ENCODE results near the gene AIPL1.

AIPL1 gene

DNA sequence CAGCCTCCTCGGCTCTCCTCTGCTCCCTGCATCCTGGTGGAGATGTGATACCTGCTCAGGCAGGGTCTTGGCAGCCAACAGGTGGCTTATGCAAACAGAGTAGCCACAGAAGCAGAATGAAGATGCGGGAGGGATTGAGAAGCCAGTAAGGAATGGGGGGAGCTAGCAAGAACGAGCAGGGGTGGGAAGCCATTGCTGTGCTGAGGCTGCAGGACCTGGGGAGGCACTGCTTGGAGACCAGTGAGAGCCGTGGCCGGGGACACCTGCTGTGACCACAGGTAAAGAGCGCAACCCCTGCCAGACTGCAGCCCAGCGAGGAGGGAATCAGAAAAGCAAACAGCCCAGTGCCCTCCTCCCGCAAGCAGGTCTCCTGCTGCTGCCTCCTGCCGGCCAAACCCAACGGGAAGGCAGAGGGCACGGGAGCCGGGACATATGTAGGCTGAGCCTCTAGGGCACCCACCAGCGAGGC, 14.7 kb downstream of the AIPL1 start:
- DNase-seq (ENCODE audit: low read depth, low spot score) = no peak

DNA sequence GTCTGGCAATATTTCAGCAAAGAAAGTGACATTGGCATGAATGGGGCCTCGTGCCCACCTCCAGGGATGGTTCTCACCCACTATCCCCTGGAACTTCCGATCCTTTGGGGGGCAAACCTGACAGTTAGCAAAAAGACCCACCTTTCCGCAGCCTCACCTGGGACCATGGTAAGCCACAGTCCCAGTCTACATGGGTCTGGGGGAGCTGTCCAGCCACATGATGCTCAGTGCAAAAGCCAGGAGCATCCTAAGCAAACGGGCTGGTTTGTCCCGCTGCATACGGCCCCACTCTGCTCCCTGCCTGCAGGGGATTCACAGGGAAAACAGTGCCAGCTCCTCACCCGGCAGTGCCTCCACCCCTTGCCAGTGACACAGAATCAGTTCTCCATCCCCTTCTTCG, 19.3 kb downstream of the AIPL1 start:
- DNase-seq (ENCODE audit: low read depth, low spot score) = no peak

DNA sequence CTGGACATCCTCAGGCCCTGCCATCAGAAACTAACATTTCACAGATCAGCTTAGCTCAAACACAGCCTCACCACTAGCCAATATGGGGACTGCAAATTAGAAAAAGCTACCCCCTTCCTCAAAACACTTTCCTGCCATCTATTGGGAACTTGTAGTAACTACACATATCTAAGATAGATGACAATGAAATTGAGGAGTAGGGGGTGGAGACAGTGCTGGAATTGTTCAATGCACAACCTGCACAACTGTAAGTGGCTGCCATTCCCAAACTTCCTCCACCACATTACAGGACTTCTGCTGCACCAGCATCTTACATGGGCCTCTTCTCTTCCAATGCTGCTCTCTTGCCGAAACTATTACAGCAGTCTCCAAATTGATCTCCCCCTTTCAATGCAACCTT, 21.9 kb downstream of the AIPL1 start:
- no peak for DNase-seq (ENCODE audit: low read depth, low spot score)

DNA sequence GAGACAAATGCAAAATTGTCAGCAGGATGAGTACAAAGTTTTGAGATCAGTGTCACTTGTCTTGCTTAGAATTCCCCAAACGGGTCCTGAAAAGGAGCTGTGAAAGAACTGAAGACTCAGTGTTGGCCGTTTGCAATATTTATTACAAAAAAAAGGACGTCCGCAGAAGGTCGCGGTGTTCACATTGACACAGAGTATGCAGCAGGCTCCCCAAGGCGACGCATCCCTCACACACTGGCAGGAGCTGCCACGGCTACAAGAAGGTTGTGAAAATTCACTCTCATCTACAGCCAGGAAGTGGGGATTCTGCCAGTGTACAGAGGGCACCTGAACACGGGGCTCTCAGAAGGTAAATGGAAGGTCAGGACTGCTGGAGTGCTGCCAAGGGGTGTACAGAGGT, 26.2 kb downstream of the AIPL1 start:
- no peak for DNase-seq (ENCODE audit: low read depth, low spot score)

DNA sequence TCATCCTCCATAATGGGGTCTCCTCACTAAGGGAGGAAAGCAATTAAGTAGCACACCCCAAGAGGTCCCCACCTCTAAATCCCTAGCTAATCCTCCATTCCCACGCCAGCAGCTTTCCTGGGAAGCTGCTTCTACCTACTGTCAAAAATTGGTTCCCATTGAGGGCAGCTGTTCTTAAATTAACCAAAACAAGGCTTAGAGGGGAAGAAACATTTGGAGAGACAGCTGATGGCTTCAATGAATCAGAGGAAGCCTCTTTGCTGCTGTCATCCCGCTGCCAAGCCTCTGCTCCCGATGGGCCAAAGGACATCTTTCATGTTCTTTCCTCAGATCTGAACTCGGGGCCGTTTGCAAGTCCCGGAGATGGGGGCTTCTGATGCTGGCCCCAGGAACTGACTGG, 26.6 kb downstream of the AIPL1 start:
- no peak for DNase-seq (ENCODE audit: low read depth, low spot score)

DNA sequence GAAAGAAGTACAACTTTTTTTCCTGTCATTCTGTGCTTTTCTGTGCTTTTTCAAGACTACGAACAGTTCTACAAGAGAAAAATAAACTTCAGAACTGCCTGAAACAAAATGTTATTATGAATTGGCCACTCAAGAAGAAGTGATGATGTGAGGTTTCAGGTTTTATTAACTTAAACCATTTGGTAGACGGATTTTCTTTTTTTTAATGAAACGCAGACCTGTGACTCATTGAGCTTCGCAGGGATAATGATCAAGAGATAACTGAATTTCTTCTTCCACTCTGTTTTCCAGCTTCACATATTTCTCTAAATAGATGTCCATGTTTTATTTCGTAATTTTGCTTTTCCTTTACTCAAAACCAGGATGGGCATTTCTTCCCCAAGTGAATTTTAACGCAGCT, 32.7 kb downstream of the AIPL1 start:
- DNase-seq (ENCODE audit: low read depth, low spot score) = no peak

DNA sequence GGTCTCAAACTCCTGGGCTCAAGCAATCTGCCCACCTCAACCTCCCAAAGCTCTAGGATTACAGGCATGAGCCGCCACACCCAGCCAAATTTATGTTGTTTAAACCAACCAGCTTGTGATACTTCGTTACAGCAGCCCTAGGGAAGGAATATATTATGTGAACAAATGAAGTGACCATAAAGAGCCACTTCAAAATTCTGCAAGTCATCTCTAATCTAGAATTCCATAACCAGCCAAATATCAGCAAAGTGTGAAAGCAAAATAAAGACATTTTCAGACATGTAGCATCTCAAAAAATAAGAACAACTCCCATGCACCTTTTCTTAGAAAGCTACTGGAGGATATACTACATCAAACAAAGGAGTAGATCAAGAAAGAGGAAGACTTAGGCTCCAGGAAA, 36.0 kb downstream of the AIPL1 start:
- no peak for DNase-seq (ENCODE audit: low read depth, low spot score)

DNA sequence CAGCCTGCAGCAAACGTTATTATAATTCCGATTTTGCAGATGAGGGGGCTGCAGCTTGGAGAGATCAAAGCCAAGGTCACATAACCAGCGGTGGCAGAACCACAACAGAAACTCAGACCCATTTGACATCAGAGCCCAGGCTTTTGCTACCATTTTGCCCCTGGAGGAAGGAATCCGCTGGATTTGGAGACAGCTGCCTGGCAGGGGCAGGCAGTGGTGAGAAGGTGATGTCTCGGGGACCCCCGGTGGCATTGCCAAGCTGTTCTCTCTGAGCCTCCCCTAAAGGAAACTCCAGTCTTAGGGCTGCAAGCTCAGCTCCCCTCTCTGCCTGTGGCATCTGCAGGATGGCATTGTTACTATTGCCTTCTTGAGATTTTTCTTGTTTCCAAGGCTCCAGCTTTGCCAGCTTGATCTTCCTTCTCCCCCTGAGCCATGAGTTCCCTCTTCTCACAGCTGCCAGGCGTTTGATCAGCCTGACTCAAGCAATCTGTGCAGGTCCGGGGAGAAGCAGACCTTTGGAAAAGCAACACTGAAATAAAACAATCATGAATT, 40.8 kb downstream of the AIPL1 start:
- DNase-seq (ENCODE audit: low read depth, low spot score) = no peak

DNA sequence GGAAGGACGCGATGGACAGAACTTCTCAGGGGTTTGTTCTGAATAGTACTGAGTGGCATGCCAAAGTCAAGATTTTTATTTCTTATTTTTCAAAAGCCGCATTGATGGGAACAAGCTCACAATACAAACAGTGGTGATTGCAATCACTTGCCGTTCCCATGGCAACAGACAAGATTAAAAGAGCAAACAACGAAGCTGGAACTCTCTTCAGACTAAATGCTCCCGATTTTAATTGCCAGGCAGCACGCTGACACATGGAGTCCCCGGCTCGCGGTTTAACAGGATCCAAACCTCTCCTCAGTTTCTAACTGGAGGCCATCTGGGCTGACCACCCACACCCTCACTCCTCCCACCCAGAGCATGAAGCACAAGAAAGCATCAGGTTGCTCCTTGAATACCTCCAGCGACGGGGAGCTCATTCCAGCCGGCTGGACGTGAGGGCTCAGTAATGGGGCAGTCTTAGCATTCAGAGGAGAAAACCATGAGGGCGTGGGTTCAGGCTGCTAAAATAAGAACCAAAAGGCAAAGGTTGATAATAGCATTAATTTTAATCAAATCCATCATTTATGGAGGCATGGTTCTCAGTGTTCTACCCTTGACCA, 41.5 kb downstream of the AIPL1 start:
- DNase-seq (ENCODE audit: low read depth, low spot score) = no peak

DNA sequence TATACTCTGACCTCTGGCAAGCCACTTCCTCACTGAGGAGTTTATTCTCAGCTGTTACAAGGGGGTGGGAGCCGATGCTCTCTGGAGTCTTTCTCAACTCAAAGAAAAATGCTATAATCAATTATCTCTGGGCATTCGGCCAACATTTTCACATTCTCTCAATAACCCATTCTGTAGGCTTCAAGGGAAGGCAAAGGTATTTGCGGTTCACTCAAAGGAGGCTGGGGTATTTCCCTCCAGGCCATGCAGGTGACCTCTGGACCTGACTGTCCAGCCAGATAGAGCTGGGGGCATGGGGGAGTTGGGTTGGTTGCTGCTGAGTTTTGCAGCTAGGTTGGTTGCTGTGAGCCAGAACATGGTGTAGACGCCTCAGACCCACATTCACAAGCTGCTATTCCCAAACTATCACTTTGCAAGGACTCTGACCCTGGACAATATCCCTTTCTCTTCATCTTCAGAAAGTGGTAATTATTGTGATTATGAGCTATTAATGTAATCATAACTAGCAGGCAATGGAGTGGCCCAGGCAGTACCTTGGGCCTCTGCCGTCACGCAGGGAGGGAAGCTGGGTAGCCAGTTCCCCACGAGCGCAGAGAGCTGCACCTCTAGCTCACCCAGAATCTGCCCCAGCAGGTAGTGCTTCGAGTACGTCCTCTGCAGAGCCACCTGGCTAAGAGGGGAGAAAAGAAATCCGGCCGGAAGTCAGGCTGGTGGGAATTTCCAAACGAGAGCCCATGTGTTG, 42.1 kb downstream of the AIPL1 start:
- no peak for DNase-seq (ENCODE audit: low read depth, low spot score)

DNA sequence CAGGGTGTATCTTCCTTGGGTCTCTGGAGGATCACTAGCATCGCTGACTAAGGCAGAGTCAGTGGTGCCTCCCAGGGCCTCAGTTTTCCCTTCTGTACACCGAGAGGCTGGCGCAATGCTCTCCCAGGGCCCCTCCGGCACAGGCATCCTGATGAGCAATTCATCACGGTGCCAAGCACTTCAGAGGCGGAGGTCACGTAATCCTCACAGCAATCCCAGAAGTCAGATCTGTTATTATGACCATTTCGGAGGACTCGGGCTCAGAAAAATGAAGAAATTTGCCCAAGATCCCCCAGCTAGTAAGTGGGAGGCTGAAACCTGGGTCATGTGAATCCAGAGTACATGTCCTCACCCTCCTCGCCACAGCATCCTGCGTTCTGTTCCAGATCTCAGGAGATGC, 46.5 kb downstream of the AIPL1 start:
- DNase-seq (ENCODE audit: low read depth, low spot score) = no peak

DNA sequence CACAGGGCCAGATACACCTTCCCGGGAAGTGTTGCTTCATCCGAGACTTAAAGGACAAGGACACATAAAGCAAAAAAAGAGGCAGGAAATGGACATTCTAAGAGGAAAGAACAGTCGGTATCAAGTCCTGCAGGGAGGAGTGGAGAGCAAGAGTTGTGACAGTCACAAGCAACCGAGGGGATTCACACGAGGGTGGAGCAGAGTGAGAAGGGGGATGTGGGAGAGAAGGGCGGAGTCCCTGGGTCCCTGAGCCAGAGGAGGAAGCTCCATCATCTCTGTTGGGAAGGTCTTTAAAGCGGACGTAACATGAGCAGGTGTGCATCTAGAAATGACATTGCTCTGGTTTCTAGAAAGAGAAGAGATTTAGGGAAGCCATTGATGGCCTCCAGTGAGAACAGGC, 47.1 kb downstream of the AIPL1 start:
- DNase-seq (ENCODE audit: low read depth, low spot score) = no peak

DNA sequence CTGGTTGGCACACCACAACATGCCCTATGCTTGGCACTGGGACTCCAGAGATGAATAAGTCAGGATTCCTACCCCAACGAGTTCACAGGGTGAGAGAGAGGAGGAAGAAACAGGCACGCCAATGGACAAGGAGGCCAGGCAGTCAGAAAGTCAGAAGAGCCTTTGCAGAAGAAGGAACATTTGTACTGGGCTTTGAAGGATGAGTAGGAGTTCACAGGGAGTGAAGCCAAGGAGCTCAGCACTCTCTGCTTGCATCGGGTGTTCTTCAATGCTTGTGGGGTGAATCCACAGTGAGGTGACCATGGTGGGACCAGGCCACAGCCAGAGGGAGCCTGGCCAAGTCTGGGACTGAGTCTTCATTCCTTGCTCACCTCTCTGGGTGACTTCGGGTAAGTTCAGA, 47.5 kb downstream of the AIPL1 start:
- DNase-seq (ENCODE audit: low read depth, low spot score) = no peak

DNA sequence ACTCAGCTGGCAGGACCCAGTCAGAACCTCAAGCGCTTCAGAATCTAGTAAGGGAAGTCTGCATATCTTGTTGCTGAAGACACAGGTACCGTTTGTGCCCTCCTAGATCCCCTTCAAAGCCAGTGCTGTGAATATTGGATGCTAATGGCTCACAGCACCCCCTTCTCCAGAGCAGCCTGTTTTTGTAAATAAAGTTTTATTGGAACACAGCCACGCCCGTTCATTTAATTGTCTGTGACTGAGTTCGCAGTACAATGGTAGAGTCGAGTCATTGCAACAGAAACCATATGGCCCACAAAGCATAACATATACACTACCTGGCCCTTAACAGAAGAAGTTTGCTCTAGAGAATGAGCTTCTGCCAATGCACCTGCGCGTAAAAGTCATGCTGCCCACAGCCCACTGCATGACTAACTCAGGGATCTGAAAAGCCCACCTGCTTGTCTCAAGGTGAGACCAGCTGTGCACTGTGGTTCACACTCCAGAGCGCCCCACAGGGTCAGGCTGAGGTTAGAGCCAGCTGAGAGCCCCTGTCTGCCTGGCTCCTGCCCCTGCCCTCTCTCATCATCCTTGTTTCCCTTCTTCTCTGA, 48.8 kb downstream of the AIPL1 start:
- no peak for DNase-seq (ENCODE audit: low read depth, low spot score)

DNA sequence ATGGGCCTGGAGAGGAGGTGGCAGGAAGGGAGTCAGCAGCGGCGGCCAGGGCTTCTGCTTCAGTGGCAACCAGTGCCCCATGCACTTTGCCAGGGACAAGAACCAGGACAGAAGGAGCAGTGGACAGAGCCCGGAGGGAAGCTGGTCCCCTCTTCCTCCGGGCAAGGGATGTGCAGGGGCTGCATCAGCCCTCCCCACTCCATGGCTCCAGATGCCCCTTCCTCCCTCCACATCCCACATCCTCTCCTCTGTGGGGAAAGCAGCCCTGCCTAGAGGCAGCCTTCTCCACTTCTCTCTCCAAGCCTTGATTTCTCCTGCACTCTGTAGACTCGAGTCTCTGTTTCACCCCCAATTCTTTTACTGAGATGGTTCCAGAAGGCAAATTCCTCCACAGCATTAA, 50.4 kb downstream of the AIPL1 start:
- DNase-seq (ENCODE audit: low read depth, low spot score) = no peak

DNA sequence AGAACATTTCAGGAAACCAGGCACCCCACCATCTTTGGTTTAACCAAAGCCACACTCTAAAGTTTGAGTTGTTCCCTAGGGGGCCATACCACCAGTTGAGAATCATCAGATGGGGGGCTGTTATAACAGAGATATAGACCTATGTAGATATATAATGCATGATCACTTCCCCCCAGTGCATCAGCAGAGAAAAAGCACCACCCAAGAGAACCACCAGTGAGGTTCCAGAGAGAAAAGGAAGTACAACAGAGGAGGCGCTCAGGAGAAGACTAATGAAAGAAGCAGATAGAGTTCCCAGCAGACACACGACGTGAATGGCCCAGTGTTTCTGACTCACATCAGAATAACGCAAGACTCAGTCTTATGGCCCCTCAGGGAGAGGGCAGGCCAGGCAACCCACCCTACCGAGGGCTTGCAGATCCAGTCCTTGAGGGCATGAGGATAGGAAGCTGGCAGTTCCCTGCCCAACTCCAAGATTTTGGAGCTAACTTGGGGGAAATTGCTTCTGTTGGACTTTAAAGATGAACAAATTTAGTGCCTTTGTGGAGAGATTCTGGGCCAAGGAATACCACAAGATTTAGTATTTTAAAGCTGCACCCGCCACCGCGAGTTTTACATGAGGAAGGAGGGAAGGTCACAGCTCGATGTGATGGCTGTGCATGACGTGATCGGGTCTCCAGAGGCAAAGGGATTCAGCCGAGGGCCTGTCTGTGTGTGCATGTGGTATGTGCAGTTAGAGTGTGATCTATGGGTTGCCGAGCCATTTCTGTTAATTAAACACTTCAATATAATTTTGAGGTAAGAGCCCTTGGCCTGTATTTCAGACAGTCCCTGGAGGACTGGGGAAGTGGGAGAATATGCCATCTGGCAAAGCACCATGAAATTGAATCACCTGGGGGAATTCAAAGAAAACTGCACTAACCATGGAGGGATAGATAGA, 53.1 kb downstream of the AIPL1 start:
- DNase-seq (ENCODE audit: low read depth, low spot score) = no peak

DNA sequence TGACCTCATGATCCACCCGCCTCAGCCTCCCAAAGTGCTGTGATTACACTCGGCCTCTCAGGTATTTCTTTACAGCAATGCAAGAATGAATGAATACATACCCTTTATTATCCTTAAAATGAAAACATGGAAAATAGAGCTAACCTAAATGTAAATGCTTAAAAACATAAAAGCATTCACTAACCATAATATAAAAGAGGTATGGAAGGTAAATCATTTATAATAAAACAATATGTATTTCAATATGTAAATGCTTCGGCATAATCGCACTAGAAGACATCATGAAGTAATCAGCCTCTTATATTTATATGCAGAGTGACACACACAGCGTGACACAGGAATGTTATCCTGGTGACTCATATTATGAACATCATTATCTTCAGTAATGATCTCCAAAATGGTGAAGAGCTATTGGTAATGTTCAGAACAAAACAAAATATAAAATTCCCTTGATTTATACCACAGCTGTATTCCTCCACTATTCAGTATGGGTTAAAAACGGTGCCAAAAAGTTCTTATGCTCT, 53.9 kb downstream of the AIPL1 start:
- no peak for DNase-seq (ENCODE audit: low read depth, low spot score)

DNA sequence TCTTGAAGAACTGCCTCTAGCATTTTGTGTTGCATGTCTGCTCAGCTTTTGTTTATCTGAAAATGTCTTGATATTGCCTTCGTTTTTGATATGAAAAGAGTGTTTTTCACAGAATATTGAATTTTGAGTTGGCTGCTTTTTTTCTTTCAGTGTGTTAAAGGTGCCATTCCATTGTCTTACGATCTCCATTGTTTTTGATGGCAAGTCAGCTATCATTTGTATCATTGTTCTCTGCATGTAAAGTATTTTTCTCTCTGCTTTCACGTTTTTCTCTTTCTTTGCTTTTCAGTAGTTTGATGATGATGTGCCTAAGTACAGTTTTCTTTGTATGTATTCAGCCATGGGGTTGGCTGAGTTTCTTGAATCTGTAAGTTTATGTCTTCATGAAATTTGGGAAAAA, 57.0 kb downstream of the AIPL1 start:
- DNase-seq (ENCODE audit: low read depth, low spot score) = no peak

DNA sequence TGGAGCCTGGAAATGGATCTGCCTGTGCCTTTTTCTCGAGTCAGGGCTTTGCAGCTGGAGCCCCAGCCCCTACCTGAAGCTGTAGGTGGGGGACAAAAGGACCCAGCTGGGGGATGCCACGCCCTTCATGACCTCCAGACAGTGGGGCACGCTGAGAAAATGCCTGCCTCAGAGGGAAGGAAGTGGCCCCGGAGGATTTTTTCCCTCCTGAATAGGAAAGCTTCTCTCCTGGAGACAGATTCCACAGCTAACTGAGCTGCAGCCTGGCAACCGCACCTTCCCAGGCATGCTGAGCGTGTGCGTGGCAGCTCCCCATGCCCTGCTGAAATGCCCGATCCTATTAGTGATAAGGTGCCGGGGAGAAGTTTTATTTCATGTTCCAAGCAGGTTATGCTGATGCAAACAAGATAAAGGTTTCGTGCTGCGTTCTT, 58.0 kb downstream of the AIPL1 start:
- no peak for DNase-seq (ENCODE audit: low read depth, low spot score)

DNA sequence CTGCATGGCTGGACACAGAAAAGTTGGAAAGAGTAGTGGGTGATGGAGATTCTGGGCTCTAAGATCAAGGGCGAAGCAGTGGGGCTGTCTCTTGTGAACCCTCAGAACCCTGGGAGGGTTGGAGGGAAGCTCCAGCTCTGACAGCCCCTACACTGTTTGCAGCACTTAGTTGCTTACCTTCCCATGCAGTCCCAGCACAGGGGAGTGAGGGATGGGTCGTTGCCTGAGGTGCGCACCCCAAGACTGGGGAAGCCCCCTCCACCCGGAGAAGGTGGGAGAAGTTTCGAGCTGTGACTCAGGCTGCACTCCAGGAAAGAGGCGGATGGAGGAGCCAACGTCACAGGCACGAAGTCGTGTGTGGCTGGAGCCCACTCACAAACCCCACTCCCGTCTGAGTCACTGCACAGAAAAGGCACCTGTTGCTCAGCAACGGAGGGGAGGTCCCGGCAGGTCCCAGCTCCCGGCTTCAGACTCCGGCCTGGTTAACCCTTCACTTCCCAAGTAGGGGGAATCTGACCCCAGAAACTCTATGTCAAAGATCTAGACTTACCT, 60.1 kb downstream of the AIPL1 start:
- DNase-seq (ENCODE audit: low read depth, low spot score) = no peak

DNA sequence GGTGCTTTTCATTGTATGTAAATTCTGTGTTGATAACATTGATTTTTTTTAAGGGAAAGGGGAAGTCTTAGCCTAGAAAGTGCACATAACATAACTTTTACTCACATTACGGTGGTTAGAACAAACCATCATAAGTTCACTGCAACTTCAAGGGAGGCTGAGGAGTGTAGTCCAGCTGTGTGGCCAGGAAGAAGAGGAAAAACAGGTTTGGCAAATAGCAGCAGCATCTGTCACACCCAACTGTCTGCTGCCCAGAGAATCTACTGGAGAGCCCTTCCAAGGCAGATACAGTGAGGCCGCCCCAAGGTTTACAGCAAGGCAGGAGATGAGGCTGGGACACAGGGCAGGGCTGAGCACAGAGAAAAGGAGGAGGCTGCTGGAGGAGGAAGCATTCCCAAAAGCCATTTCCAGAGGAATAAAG, 60.6 kb downstream of the AIPL1 start:
- DNase-seq (ENCODE audit: low read depth, low spot score) = no peak

All from brain pericyte (primary cell).